Caco-2 (cell line): ENCODE measurements around the gene POLD1. TPM values are rescaled to one million over a fixed set of nuclear protein-coding genes. Genes with fewer than 3 reads are reported as not detected.

Experiments used
- BruUV-seq: library from RNA; stranded (reverse); fragments of 400-500 nt; replicated peaks from 2 replicates; lab custom pipeline; 2021; lab: Mats Ljungman, UMichigan
- CTCF ChIA-PET: fragments of 300-600 bp; sonication (Branson Sonifier 250); formaldehyde crosslinking; loops from one replicate; lab custom pipeline; 2022; ENCODE audit warnings: antibody characterized with exemption; lab: Charles Lee
- POLR2A ChIA-PET: fragments of 300-600 bp; sonication (Branson Sonifier 250); formaldehyde crosslinking; loops from one replicate; lab custom pipeline; 2022; ENCODE audit warnings: antibody characterized with exemption; lab: Charles Lee
- DNase-seq, 2 experiments: peaks; one replicate each; pipeline versions ENCODE4 v3.0.0 to v3.0.0-alpha.2; 2020 to 2022
- H3K27me3 ChIP-seq: replicated peaks from 2 replicates; pipeline ENCODE4 v1.6.0; 2011; ENCODE audit warnings: low read length; ENCODE audit not compliant: control insufficient read depth, insufficient read depth
- H3K36me3 ChIP-seq: 2 replicates; pipeline ENCODE4 v1.5.1; 2011; ENCODE audit warnings: low read length; ENCODE audit not compliant: control insufficient read depth, insufficient read depth
- H3K4me1 ChIP-seq: fragments of 250-450 bp; sonication (Bioruptor Pico); 2 replicates; pipeline ENCODE4 v1.5.1; 2020; ENCODE audit warnings: mild to moderate bottlenecking
- H3K4me3 ChIP-seq: 2 replicates; pipeline ENCODE4 v1.5.1; 2011; ENCODE audit warnings: low read depth, mild to moderate bottlenecking, control low read depth, low read length
- H3K9me3 ChIP-seq: fragments of 250-450 bp; sonication (Bioruptor Pico); 2 replicates; pipeline ENCODE4 v1.5.1; 2020; ENCODE audit warnings: mild to moderate bottlenecking, moderate library complexity
- H3K27ac Mint-ChIP-seq: one replicate; pipeline ENCODE4 v1.8.0; 2022; ENCODE audit warnings: mixed read lengths; ENCODE audit not compliant: unreplicated experiment
- H3K27me3 Mint-ChIP-seq: one replicate; pipeline ENCODE4 v1.8.0; 2022; ENCODE audit warnings: mixed read lengths; ENCODE audit not compliant: insufficient read depth, unreplicated experiment
- H3K36me3 Mint-ChIP-seq: one replicate; pipeline ENCODE4 v1.8.0; 2022; ENCODE audit warnings: mild to moderate bottlenecking, mixed read lengths; ENCODE audit not compliant: insufficient read depth, unreplicated experiment
- H3K4me1 Mint-ChIP-seq: one replicate; pipeline ENCODE4 v1.8.0; 2022; ENCODE audit warnings: low read depth, mixed read lengths; ENCODE audit not compliant: unreplicated experiment
- H3K4me3 Mint-ChIP-seq: one replicate; pipeline ENCODE4 v1.8.0; 2022; ENCODE audit warnings: mild to moderate bottlenecking, moderate library complexity, mixed read lengths; ENCODE audit not compliant: unreplicated experiment
- H3K9me3 Mint-ChIP-seq: one replicate; pipeline ENCODE4 v1.8.0; 2022; ENCODE audit warnings: mixed read lengths; ENCODE audit not compliant: unreplicated experiment
- CTCF ChIP-seq, 2 experiments: fragments of 200-600 bp in 1 of 2; IDR thresholded peaks; 1 replicate in 1 of 2; 2 replicates in 1 of 2; pipeline versions ENCODE4 v1.5.1 to v1.8.0; 2011 to 2022; ENCODE audit warnings: antibody characterized with exemption in 1 of 2, control low read depth in 1 of 2, inconsistent platforms in 1 of 2, low read depth in 1 of 2, low read length in 1 of 2, mild to moderate bottlenecking in 1 of 2, moderate library complexity in 1 of 2; ENCODE audit not compliant: insufficient read depth in 1 of 2, severe bottlenecking in 1 of 2, unreplicated experiment in 1 of 2
- intact Hi-C: fragments of 100-400 bp; cut with micrococcal nuclease; formaldehyde crosslinking; loops from one replicate; pipeline ENCODE4 v1.10.0; 2022; ENCODE audit not compliant: unreplicated experiment
- total RNA-seq: library from RNA; stranded (reverse); gene quantifications from 2 replicates; pipeline ENCODE4 v1.2.3, GENCODE V29; 2022

Gene POLD1
- total RNA-seq, 1 experiment from 2014 or later: 128 TPM

- intact Hi-C loops: no loop called here
- Mint-ChIP-seq H3K9me3 (no peaks in the 10 kb centered on the region), H3K27me3 (no peaks in the 10 kb centered on the region), H3K4me3 (no peak overlapping the region), H3K4me1 (no peaks in the 10 kb centered on the region), H3K27ac (no peak overlapping the region), H3K36me3 (peaks cover 63% of the 10 kb centered on the region)
- H3K9me3 ChIP-seq: no peaks in the 10 kb centered on the region
- H3K4me1 ChIP-seq: peaks cover 11% of the 10 kb centered on the region
- no peak for DNase-seq
- H3K36me3 ChIP-seq: peaks cover 7% of the 10 kb centered on the region
- H3K27me3 ChIP-seq: no peaks in the 10 kb centered on the region
- TF ChIP-seq CTCF (IDR thresholded peaks at IDR 0.05; ENCODE audit: insufficient read depth in 1 of 2, low read depth in 1 of 2, low read length in 1 of 2, severe bottlenecking in 1 of 2, unreplicated experiment in 1 of 2): no peak
- POLR2A ChIA-PET: interaction anchor here (0.7 kb wide), 2 partner anchors 48 to 88 kb away, joined by 3 read pairs; no protein-coding TSS in a partner anchor
- CTCF ChIA-PET: interaction anchor here (0.5 to 1.7 kb wide), 2 partner anchors 44 to 45 kb away, joined by 5 to 7 read pairs; no protein-coding TSS in a partner anchor
- BruUV-seq: no TSS peak
- no peak overlapping the region for H3K4me3 ChIP-seq
Observed at GRCh38 chr19:50412419-50412818, 28.3 kb downstream of the POLD1 start.

GRCh38 chr19:50413096-50413495 lies 28.9 kb downstream of the POLD1 start:
- peaks cover 14% of the 10 kb centered on the region for H3K4me1 ChIP-seq
- no peak for DNase-seq
- H3K4me3 ChIP-seq: no peak overlapping the region
- no peak overlapping the region for H3K27ac Mint-ChIP-seq
- H3K36me3 ChIP-seq: peaks cover 7% of the 10 kb centered on the region
- POLR2A ChIA-PET: no interaction called here
- no peaks in the 10 kb centered on the region for H3K27me3 ChIP-seq
- TF ChIP-seq CTCF (IDR thresholded peaks at IDR 0.05; ENCODE audit: insufficient read depth in 1 of 2, low read depth in 1 of 2, low read length in 1 of 2, severe bottlenecking in 1 of 2, unreplicated experiment in 1 of 2): no peak
- no peaks in the 10 kb centered on the region for H3K4me1 Mint-ChIP-seq
- no TSS peak for BruUV-seq
- H3K27me3 Mint-ChIP-seq: no peaks in the 10 kb centered on the region
- intact Hi-C loops: no loop called here
- H3K9me3 Mint-ChIP-seq: no peaks in the 10 kb centered on the region
- peaks cover 63% of the 10 kb centered on the region for H3K36me3 Mint-ChIP-seq
- H3K4me3 Mint-ChIP-seq: no peak overlapping the region
- H3K9me3 ChIP-seq: no peaks in the 10 kb centered on the region
- CTCF ChIA-PET: interaction anchor here (1.7 kb wide), 1 partner anchor 44 kb away, joined by 5 read pairs; no protein-coding TSS in a partner anchor

GRCh38 chr19:50413531-50413930 lies 29.4 kb downstream of the POLD1 start:
- ChIA-PET POLR2A (no interaction called here), CTCF (interaction anchor here (0.6 to 1.7 kb wide), 2 partner anchors 45 to 1382 kb away, joined by 5 to 8 read pairs; no protein-coding TSS in a partner anchor)
- intact Hi-C loops: no loop called here
- Mint-ChIP-seq H3K27me3 (no peaks in the 10 kb centered on the region), H3K4me1 (no peaks in the 10 kb centered on the region), H3K36me3 (peaks cover 59% of the 10 kb centered on the region), H3K9me3 (no peaks in the 10 kb centered on the region), H3K27ac (no peak overlapping the region), H3K4me3 (no peak overlapping the region)
- no TSS peak for BruUV-seq
- Histone ChIP-seq H3K27me3 (no peaks in the 10 kb centered on the region), H3K4me3 (no peak overlapping the region), H3K4me1 (peaks cover 17% of the 10 kb centered on the region), H3K9me3 (no peaks in the 10 kb centered on the region), H3K36me3 (peaks cover 7% of the 10 kb centered on the region)
- no peak for TF ChIP-seq CTCF (IDR thresholded peaks at IDR 0.05; ENCODE audit: insufficient read depth in 1 of 2, low read depth in 1 of 2, low read length in 1 of 2, severe bottlenecking in 1 of 2, unreplicated experiment in 1 of 2)
- DNase-seq: no peak
